Nephron progenitor cell (in vitro differentiated cells): ENCODE data around the gene GALNT16.
"Not testable (repeated sequence)": the region's sequence is repeated elsewhere in the genome, so short reads cannot be mapped to it uniquely, and the experiment has no call there.

Source experiments
- DNase-seq: peaks from one replicate; pipeline ENCODE4 v3.0.0; 2021
- H3K27ac Mint-ChIP-seq: 2 replicates; pipeline ENCODE4 v1.8.0; 2021; ENCODE audit warnings: mild to moderate bottlenecking, moderate library complexity, mixed read lengths
- H3K27me3 Mint-ChIP-seq: 2 replicates; pipeline ENCODE4 v1.8.0; 2021; ENCODE audit warnings: mild to moderate bottlenecking, low read depth, mixed read lengths; ENCODE audit not compliant: poor library complexity
- H3K36me3 Mint-ChIP-seq: 2 replicates; pipeline ENCODE4 v1.8.0; 2021; ENCODE audit warnings: low read depth, mixed read lengths
- H3K4me1 Mint-ChIP-seq: 2 replicates; pipeline ENCODE4 v1.8.0; 2021; ENCODE audit warnings: mixed read lengths
- H3K4me3 Mint-ChIP-seq: 2 replicates; pipeline ENCODE4 v1.8.0; 2021; ENCODE audit warnings: mild to moderate bottlenecking, moderate library complexity, mixed read lengths
- H3K9me3 Mint-ChIP-seq: 2 replicates; pipeline ENCODE4 v1.8.0; 2021; ENCODE audit warnings: mild to moderate bottlenecking, moderate library complexity, mixed read lengths
- CTCF ChIP-seq: fragments of 200-600 bp; sonication (generic); IDR thresholded peaks from 2 replicates; pipeline ENCODE4 v1.5.0; 2021; ENCODE audit warnings: antibody characterized with exemption

GALNT16 gene

GRCh38 chr14:69270097-69270496, 10.1 kb downstream of the GALNT16 start:
- DNase-seq = no peak
- peaks cover 17% of the 10 kb centered on the region for H3K27me3 Mint-ChIP-seq
- no peaks in the 10 kb centered on the region for H3K36me3 Mint-ChIP-seq
- H3K9me3 Mint-ChIP-seq = no peaks in the 10 kb centered on the region
- no peak overlapping the region for H3K27ac Mint-ChIP-seq
- no peak overlapping the region for H3K4me3 Mint-ChIP-seq
- no peak for TF ChIP-seq CTCF
- H3K4me1 Mint-ChIP-seq = peaks cover 9% of the 10 kb centered on the region

DNA sequence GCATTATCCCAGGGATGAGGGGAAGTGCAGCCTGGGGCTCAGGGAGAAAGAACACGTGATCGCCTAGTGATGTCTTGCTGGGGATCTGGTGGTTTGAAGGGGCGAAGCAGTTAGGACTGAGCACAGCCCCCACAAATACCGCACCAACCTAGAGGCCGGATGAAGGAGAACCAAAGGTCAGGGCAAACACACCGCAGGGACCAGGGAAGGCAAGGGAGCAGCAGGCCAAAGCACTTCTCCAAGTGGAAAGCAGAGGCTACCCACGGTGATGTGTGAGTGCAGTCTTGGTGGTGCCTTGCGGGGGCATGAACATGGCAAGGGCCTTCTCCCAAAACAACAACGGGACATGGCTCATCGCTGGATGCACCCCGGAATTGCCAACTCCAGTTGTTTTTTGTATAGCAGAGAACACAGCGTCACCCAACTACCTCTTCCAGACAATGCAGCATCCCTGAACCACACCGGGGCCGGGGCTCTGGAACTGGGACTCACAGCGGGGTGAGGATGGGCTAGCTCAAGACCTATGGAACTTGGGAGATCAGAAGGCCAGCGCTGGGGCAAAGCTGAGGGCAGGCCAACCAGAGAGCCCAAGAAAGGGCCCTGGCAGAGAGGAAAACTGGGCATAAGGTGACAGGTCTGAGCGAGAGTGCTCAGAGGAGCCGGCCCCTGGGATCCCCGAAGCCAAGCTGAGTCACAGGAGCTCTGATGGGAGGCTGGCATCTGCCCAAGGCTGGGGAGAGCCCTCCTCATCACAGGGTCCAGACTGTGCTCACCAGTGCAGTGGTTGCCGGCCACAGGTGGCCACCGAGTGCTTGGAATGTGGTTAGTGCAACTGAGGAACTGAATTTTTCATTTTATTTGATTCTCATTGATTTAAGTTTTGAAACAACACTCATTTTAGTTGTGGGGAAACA, 11.1 kb downstream of the GALNT16 start:
- TF ChIP-seq CTCF = no peak
- H3K4me1 Mint-ChIP-seq = peaks cover 5% of the 10 kb centered on the region
- no peaks in the 10 kb centered on the region for H3K36me3 Mint-ChIP-seq
- no peak overlapping the region for H3K27ac Mint-ChIP-seq
- no peak for DNase-seq
- H3K4me3 Mint-ChIP-seq = no peak overlapping the region
- H3K9me3 Mint-ChIP-seq = no peaks in the 10 kb centered on the region
- peaks cover 11% of the 10 kb centered on the region for H3K27me3 Mint-ChIP-seq

DNA sequence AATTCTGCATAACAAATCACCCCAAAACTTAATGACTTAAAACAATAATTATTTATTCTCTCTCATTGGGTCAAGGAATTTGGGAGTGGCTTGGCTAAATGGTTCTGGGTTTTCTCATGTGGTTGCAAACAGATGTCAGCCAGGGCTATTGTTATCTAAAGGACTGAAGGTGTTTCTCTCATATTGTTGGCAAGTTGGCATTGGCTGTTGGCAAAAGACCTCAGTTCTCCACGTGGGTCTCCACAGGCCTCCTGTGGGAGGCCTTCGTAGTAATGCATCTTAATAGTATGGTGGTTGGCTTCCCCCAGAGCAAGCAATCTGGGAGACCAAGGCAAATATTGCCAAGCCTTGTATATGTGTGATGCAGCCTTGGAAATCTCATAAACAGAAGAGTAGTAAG, 14.4 kb downstream of the GALNT16 start:
- Mint-ChIP-seq H3K9me3 (peaks cover 13% of the 10 kb centered on the region), H3K27ac (no peak overlapping the region), H3K27me3 (peaks cover 12% of the 10 kb centered on the region), H3K4me3 (no peak overlapping the region), H3K36me3 (no peaks in the 10 kb centered on the region), H3K4me1 (peaks cover 5% of the 10 kb centered on the region)
- TF ChIP-seq CTCF = no peak
- no peak for DNase-seq

DNA sequence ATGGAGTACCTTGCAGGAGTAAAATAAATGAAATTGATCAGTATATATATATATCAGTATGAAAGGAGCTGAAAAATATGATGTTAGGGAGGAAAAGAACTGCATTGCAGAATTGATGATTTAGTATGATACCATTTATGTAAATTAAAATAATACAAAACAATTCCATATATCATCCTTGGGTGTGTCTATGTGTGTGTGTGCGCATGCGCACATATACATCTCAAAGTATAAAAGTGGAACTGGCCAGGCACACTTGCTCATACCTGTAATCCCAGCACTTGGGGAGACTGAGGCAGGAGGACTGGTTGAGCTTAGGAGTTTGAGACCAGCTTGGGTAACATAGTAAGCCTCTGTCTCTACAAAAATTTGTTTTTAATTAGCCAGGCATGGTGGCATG, 15.4 kb downstream of the GALNT16 start:
- DNase-seq = no peak
- Mint-ChIP-seq H3K27ac (no peak overlapping the region), H3K27me3 (peaks cover 12% of the 10 kb centered on the region), H3K4me3 (no peak overlapping the region), H3K4me1 (peaks cover 5% of the 10 kb centered on the region), H3K36me3 (no peaks in the 10 kb centered on the region), H3K9me3 (peaks cover 13% of the 10 kb centered on the region)
- no peak for TF ChIP-seq CTCF

GRCh38 chr14:69277356-69277755, 17.4 kb downstream of the GALNT16 start:
- H3K27ac Mint-ChIP-seq, H3K4me3 Mint-ChIP-seq, H3K36me3 Mint-ChIP-seq, H3K4me1 Mint-ChIP-seq, DNase-seq: not testable (repeated sequence)
- Mint-ChIP-seq H3K9me3 (peaks cover 13% of the 10 kb centered on the region), H3K27me3 (peaks cover 12% of the 10 kb centered on the region)

GRCh38 chr14:69280746-69281291, 20.9 kb downstream of the GALNT16 start:
- H3K36me3 Mint-ChIP-seq = no peaks in the 10 kb centered on the region
- no peak overlapping the region for H3K4me3 Mint-ChIP-seq
- peaks cover 13% of the 10 kb centered on the region for H3K9me3 Mint-ChIP-seq
- H3K27ac Mint-ChIP-seq = no peak overlapping the region
- no peaks in the 10 kb centered on the region for H3K4me1 Mint-ChIP-seq
- TF ChIP-seq CTCF = no peak
- no peak for DNase-seq
- peaks cover 4% of the 10 kb centered on the region for H3K27me3 Mint-ChIP-seq
